Right ventricle myocardium inferior (tissue), 1 donor: ENCODE results near the gene CDC5L. TPM values are rescaled to one million over a fixed set of nuclear protein-coding genes. Genes with fewer than 3 reads are reported as not detected.
A peak's percentile ranks its signal among the peaks of the same experiment; 100 is the strongest.
"Not testable (repeated sequence)": the region's sequence is repeated elsewhere in the genome, so short reads cannot be mapped to it uniquely, and the experiment has no call there.

Source experiments
- ATAC-seq: fragments of 200-7000 bp; cut with Tn5 transposase; one replicate; pipeline ENCODE4 v1.9.1; 2020; ENCODE audit warnings: mild to moderate bottlenecking, moderate library complexity
- DNase-seq: peaks from one replicate; pipeline ENCODE4 v3.0.0; 2021; ENCODE audit errors: missing footprints
- intact Hi-C: fragments of 100-400 bp; cut with DNase I; formaldehyde crosslinking; loops from one replicate; pipeline ENCODE4 v1.11.0; 2022
- total RNA-seq: library from RNA; stranded (reverse); fragmentation: NEBNext Ultra II Directional; extraction: Animal tissue kit (Norgen Biotek cat#: 25700); gene quantifications from one replicate; pipeline ENCODE4 v1.2.1, GENCODE V29; 2021
- donor health status: DM: no; HTN: yes; CAD: no; lungs with severe emphysema.

The CDC5L gene
- total RNA-seq, 1 donor from 2014 or later, result 18.6 TPM

DNA sequence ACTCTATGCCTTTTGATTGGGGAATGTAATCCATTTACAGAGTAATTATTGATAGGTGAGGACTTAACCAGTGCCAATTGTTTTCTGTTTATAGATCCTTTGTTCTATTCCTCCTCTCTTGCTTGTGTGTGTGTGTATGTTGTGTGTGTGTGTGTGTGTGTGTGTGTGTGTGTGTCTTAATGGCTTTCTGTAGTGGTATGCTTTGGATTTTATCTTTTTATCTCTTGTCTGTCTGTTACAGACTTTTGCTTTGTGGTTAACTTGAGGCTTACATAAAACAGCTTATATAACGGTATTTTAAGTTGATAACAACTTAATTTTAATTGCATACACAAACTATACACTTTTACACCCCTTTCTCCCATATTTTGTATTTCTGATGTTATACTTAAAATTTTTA lies 54.7 kb downstream of the CDC5L start:
- ATAC-seq, result no peak
- intact Hi-C loops, result no loop called here

DNA sequence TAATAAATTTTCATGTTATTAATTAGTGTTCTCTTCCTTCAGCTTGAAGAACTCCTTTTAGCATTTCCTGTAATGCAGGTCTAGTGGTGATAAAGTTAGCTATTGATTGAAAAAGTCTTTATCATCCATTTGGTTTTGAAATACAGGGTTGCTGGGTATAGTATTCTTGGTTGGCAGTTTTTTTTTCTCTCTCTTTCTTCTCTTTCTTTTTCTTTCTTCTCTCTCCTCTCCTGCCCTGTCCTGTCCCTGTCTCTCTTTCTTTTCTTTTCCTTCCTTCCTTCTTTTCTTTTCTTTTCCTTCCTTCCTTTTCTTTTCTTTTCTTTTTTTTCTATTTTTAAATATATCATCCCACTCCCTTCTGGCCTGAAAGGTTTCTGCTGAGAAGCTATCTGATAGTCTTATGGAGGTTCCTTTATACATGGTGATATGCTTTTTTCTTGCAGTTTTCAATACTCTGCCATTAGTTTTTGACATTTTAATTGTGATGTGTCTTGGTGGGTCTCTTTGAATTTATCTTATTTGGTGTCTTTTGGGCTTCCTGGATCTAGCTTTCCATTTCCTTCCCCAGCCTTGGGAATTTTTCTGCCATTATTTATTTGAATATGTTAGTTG lies 55.4 kb downstream of the CDC5L start:
- intact Hi-C loops, result no loop called here
- no peak for ATAC-seq
- no peak for DNase-seq

More for the DNA sequence above, 54.7 kb downstream of the CDC5L start:
- no peak for DNase-seq

- no peak for ATAC-seq
- no peak for DNase-seq
- intact Hi-C loops, result no loop called here
Observed at GRCh38 chr6:44444853-44445252, 57.3 kb downstream of the CDC5L start.

GRCh38 chr6:44446626-44447300 lies 59.3 kb downstream of the CDC5L start:
- intact Hi-C loops, result no loop called here
- no peak for DNase-seq
- no peak for ATAC-seq

DNA sequence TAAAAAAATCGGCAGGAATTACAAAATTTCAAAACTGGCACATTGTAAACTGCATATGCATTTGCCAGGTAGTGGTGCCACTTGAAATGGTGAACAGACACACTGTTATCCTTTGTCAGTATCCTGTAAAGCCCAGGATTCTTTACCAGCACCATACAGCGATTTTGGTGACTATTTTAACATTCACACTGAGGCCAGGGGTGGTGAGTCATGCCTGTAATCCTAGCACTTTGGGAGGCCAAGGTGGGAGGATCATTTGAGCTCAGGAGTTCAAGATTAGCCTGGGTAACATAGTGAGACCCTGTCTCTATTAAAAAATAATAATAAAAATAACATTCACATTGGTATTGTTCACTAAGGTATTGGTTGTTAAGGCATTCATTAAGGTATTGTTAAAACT lies 61.7 kb downstream of the CDC5L start:
- DNase-seq, intact Hi-C loops, ATAC-seq: not testable (repeated sequence)

- ATAC-seq (no peak), DNase-seq (no peak)
- intact Hi-C loops, result loop anchor here (10.0 kb wide), 1 partner anchor 187 kb away; the partner anchor contains the start of gene NFKBIE
Observed at GRCh38 chr6:44451803-44452695, 64.5 kb downstream of the CDC5L start.

GRCh38 chr6:44452725-44453124 lies 65.2 kb downstream of the CDC5L start:
- no peak for ATAC-seq

DNA sequence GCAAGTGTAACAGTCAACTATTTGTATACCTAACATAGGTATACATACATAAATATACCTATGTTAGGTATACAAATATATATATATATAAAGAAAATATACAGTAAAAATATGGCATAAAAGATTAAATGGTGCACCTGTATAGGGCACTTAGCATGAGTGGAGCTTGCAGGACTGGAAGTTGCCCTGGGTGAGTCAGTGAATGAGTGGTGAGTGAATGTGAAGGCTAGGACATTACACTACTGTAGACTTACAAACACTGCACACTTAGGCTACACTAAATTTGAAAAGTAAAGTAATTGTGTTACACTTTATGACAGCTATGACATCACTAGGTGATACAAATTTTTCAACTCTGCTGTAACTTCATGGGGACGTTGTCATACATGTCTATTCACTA lies 65.6 kb downstream of the CDC5L start:
- intact Hi-C loops, result loop anchor here (10.0 kb wide), 1 partner anchor 188 kb away; the partner anchor contains the start of gene NFKBIE
- DNase-seq (no peak), ATAC-seq (no peak)

More at GRCh38 chr6:44452725-44453124, 65.2 kb downstream of the CDC5L start:
- no peak for DNase-seq
- intact Hi-C loops, result loop anchor here (10.0 kb wide), 1 partner anchor 188 kb away; the partner anchor contains the start of gene NFKBIE

DNA sequence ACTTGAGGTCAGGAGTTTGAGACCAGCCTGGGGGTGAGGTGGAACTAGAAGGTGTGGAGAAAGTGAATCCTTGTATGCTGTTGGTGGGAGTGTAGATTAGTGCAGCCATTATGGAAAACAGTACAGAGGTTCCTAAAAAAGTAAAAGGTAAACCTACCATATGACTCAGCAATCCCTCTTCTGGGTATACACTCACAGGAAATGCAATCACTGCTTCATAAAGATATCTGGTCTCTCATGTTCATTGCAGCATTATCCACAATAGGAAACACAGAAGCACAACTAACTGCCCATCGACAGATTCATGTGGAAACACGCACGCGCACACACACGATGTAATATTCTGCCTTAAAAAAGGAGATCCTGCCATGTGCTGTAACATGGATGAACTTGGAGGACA lies 66.7 kb downstream of the CDC5L start:
- DNase-seq (no peak), ATAC-seq (no peak)
- intact Hi-C loops, result loop anchor here (10.0 kb wide), 1 partner anchor 189 kb away; the partner anchor contains the start of gene NFKBIE

DNA sequence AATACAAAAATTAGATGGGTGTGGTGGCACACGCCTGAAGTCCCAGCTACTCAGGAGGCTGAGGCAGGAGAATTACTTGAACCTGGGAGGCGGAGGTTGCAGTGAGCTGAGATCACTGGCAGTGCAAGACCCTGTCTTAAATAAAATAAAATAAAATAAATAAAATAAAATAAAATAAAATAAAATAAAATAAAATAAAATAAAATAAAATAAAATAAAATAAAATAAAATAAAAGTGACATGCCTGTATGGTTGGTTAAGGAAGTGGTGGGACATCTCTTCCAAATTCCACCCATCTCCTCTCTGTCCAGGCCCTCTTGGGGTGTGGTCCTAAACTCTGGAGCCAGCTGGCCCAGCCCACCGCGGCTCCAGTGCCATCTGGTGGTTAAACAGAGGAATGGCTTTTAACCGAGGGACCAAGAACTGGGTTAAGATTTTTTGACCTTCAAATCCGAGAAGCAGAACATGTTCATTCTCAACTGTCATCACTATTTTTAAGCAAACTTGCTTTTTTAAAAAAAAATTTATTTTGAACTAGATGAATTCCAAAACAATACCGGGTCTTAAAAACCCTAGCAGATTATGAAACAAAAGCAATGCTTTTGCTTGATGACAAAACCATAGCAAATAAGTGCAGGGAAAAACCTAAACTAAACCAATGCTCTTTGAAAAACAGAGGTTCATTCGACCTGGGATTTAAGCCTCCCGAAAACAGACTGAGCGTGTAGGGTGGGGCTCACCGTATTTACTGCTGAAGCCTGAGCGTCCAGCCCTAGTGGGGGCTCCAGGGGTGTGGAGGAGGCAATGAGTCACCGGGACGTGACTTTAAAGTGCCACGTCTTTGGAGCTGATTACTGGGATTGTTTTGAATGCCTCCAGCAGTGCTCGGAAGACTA lies 68.8 kb downstream of the CDC5L start:
- DNase-seq (peak; percentile 83), ATAC-seq (peak; percentile 68)
- intact Hi-C loops, result loop anchor here (10.0 kb wide), 1 partner anchor 192 kb away; the partner anchor contains the start of gene NFKBIE

DNA sequence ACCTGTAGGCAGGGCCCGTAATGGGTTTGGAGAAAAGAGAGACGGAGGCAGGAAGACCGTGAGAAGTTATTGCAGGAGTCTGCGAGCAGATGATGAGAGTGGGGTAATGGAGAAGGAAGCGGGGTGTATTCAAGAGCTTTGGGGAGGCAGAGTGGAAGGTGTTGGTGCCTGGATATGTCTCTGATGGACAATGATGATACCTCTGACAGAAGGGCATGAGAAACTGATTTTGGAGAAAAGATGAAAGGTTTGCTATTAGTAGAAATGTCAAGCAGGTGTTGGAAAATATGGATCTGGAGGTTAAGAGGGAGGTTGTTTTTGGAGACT lies 69.4 kb downstream of the CDC5L start:
- intact Hi-C loops, result loop anchor here (10.0 kb wide), 1 partner anchor 192 kb away; the partner anchor contains the start of gene NFKBIE
- ATAC-seq (no peak), DNase-seq (no peak)

GRCh38 chr6:44457596-44457995 lies 70.1 kb downstream of the CDC5L start:
- ATAC-seq (no peak), DNase-seq (no peak)
- intact Hi-C loops, result loop anchor here (10.0 kb wide), 1 partner anchor 193 kb away; the partner anchor contains the start of gene NFKBIE

GRCh38 chr6:44458551-44458950 lies 71.0 kb downstream of the CDC5L start:
- intact Hi-C loops, result loop anchor here (10.0 kb wide), 1 partner anchor 194 kb away; the partner anchor contains the start of gene NFKBIE
- no peak for DNase-seq

GRCh38 chr6:44462335-44462734 lies 74.8 kb downstream of the CDC5L start:
- DNase-seq (no peak), ATAC-seq (no peak)
- intact Hi-C loops, result no loop called here

More at GRCh38 chr6:44458551-44458950, 71.0 kb downstream of the CDC5L start:
- ATAC-seq, result no peak

DNA sequence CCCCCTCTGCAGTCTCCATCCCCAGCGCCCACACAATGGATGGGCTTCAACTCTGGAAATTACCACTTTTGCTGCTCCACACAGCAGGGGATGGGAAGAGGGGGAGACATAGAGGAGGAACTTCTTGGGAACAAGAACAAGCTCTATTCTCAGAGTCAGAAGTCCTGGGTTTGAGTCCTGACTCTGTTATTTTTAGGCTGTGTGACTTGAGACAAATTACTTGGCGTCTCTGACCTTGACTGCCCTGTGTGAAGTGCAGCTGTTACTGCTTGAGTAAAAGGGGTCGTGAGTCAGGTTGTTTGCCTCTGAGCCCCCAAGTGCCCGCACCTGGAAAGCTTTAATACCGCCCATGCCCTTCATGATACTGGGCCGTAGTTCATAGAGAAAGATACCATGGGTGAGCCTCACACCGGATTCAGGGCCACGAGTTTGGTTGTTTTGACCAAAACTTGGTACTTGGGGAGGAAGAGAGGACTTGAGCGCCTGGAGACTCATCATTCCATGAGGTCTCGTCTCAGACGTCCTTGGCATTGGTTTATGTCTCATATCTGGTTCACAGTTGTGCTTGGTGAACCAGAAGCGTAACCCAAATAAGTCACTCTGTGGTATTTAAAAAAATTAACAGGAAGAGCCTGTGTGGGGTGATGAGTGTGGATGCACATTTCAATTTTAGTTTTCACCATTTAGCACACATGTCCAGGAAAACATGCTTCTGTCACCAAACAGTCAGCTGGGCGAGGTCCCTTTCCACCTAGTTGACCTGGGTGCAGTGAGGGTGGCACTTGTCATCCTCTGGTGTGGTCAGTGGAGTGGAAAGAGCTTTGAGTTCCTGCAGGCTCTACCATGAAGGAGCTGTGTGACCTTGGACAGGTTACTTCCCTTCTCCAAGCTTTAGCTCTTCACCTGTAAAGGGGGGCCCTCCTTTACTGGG lies 75.6 kb downstream of the CDC5L start:
- intact Hi-C loops, result no loop called here
- DNase-seq (no peak), ATAC-seq (no peak)

DNA sequence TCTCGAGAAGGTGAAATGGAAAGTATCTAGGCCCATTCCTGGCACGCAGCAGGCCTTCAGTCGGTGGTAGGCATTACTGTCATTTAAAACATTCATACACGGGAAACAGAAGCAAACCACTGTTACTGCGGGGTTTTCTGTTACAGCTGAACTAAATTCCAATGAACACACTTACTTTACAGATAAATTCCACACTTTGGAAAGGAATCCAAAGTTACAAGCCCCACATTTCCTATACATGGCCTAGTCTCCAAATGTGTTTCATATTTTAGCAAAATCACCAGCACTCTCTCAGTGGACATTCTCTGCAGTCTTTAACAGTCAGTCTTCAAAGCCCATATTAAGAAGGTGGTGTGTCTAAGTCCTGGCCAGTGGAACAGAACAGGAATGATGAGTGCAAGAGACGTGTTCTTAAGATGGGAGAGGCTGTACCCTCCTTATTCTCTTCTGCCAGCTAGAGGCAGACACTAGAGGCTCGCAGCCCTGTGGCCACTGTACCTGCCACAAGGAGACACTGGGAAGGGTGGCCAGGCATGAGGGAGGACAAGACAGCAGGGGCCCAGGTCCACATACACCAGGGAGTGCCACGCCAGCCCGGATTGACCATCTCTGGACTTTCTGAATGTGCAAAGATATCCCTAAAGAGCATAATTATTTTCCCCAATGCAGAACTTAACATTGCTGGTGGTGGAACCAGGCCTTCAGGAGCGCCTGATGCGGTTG lies 76.4 kb downstream of the CDC5L start:
- intact Hi-C loops, result no loop called here
- DNase-seq (no peak), ATAC-seq (no peak)
